A549 treated with AZD9567 at 1 μM for 4 hours (cell line): ENCODE results near the gene MGAT2. TPM values are rescaled to one million over a fixed set of nuclear protein-coding genes. Genes with fewer than 3 reads are reported as not detected.

Experiments
- total RNA-seq: library from RNA; stranded (reverse); fragments of 200-300 nt; extraction: Qiagen RNA extraction; gene quantifications from 5 replicates; pipeline ENCODE4 v1.2.3, GENCODE V29; 2022; ENCODE audit not compliant: insufficient read depth

MGAT2 gene
- total RNA-seq = 47.2 to 59.3 TPM (median 52.5 TPM) in 5 replicates

GRCh38 chr14:49620182-49621113 is at the start of gene MGAT2, which contains the start of gene RPL36AL:
MGAT2 (plus strand) TSS chr14:49620799; CDS start chr14:49621269, 470 bp downstream.
RPL36AL (minus strand) TSS chr14:49620626; CDS start chr14:49619104, 1,522 bp downstream.

GRCh38 chr14:49585803-49586672 is 34.6 kb upstream of the MGAT2 start, which contains the start of gene RPS29:
RPS29 (minus strand) TSS chr14:49586380; CDS start chr14:49586346, 34 bp downstream.

GRCh38 chr14:49598485-49599300 is 21.9 kb upstream of the MGAT2 start, which contains the start of gene LRR1:
LRR1 (plus strand) TSS chr14:49598940; CDS start chr14:49599021, 81 bp downstream.

GRCh38 chr14:49634547-49635334 is 14.1 kb downstream of the MGAT2 start, which contains the start of gene DNAAF2:
DNAAF2 (minus strand) TSS chr14:49635244; CDS start chr14:49635149, 95 bp downstream.

Other genes starting within 250 kb of the MGAT2 start
- 4,195 to 4,741 TPM (median 4,367 TPM) in 5 replicates for gene RPS29, start 34.4 kb upstream of the MGAT2 start, total RNA-seq
- gene LRR1, start 21.9 kb upstream of the MGAT2 start, total RNA-seq = 44.8 to 53.5 TPM (median 51.0 TPM) in 5 replicates
- gene RPL36AL, start 173 bp upstream of the MGAT2 start, total RNA-seq = 426 to 453 TPM (median 441 TPM) in 5 replicates
- 11.5 to 12.8 TPM (median 12.5 TPM) in 5 replicates for gene DNAAF2, start 14.4 kb downstream of the MGAT2 start, total RNA-seq
- 10.3 to 17.4 TPM (median 13.2 TPM) in 5 replicates for gene POLE2, start 67.4 kb downstream of the MGAT2 start, total RNA-seq
- 0.14 to 0.50 TPM (median 0.30 TPM) in 4 of 5 replicates, not detected in the other for gene KLHDC1, start 72.3 kb downstream of the MGAT2 start, total RNA-seq
- 29.6 to 36.5 TPM (median 32.3 TPM) in 5 replicates for gene KLHDC2, start 147.4 kb downstream of the MGAT2 start, total RNA-seq
- 22.9 to 32.6 TPM (median 30.2 TPM) in 5 replicates for gene NEMF, start 232.0 kb downstream of the MGAT2 start, total RNA-seq